Transverse colon (tissue), 4 donors: Measurements from ENCODE around the gene PNCK.

Experiments used
- EP300 ChIP-seq: sonication (generic); formaldehyde crosslinking; IDR thresholded peaks from one replicate; pipeline ENCODE4 v1.6.1; 2017; ENCODE audit warnings: antibody characterized with exemption, low read depth
- POLR2A ChIP-seq: fragments of 450-650 bp; IDR thresholded peaks from one replicate; pipeline ENCODE4 v1.6.1; 2016; ENCODE audit warnings: antibody characterized with exemption, mild to moderate bottlenecking, moderate library complexity
- POLR2AphosphoS5 ChIP-seq, 3 donors: sonication (generic); formaldehyde crosslinking; IDR thresholded peaks; one replicate each; pipeline ENCODE4 v1.6.1; 2016; ENCODE audit warnings: antibody characterized with exemption in 3 of 3
- TF ChIP-seq, protein P1 (sequence below), 5 experiments: fragments of 200-600 bp in 3 of 5; fragments of 450-650 bp in 2 of 5; sonication (generic) in 3 of 5; IDR thresholded peaks; 1 replicate in 2 of 5; 2 replicates in 3 of 5; pipeline ENCODE4 v1.5.1; 2016 to 2017; ENCODE audit warnings: antibody characterized with exemption in 5 of 5, inconsistent platforms in 3 of 5, mild to moderate bottlenecking in 2 of 5, moderate library complexity in 1 of 5

DNA sequence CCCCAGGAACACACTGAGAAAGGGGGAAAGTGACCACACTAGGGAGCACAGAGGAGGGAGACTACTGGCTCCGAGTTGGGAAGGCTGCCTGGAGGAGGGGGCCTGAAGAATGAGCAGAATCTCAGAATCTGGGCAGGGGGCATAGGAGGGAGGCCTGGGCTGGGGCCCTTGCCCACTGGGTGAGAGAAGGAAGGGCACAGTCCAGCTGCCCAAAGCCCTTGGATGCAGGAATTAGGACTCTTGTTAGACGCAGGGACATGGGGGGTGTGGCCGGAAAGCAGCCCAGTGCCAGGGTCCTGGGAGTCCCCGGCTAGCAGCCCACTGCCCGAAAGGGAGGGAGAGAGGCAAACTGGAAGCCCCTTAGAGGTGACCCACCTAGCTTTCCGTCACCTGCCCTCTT lies 28.5 kb downstream of the PNCK start:
- TF ChIP-seq, protein P1, sequence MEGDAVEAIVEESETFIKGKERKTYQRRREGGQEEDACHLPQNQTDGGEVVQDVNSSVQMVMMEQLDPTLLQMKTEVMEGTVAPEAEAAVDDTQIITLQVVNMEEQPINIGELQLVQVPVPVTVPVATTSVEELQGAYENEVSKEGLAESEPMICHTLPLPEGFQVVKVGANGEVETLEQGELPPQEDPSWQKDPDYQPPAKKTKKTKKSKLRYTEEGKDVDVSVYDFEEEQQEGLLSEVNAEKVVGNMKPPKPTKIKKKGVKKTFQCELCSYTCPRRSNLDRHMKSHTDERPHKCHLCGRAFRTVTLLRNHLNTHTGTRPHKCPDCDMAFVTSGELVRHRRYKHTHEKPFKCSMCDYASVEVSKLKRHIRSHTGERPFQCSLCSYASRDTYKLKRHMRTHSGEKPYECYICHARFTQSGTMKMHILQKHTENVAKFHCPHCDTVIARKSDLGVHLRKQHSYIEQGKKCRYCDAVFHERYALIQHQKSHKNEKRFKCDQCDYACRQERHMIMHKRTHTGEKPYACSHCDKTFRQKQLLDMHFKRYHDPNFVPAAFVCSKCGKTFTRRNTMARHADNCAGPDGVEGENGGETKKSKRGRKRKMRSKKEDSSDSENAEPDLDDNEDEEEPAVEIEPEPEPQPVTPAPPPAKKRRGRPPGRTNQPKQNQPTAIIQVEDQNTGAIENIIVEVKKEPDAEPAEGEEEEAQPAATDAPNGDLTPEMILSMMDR (IDR thresholded peaks at IDR 0.05): no peak
- TF ChIP-seq POLR2AphosphoS5 (IDR thresholded peaks at IDR 0.05) (no peak), EP300 (no peak), POLR2A (no peak)
